Left ventricle myocardium inferior (tissue), 1 donor: Measurements from ENCODE around the gene OOSP1. TPM values are rescaled to one million over a fixed set of nuclear protein-coding genes. Genes with fewer than 3 reads are reported as not detected.
"Not testable (repeated sequence)": the region's sequence is repeated elsewhere in the genome, so short reads cannot be mapped to it uniquely, and the experiment has no call there.

ENCODE experiments used
- DNase-seq: peaks from one replicate; pipeline ENCODE4 v3.0.0-alpha.2; 2020
- H3K27ac ChIP-seq: fragments of 200-600 bp; replicated peaks from 2 replicates; pipeline ENCODE4 v1.8.0; 2021
- H3K27me3 ChIP-seq: fragments of 200-600 bp; 2 replicates; pipeline ENCODE4 v1.8.0; 2021; ENCODE audit warnings: low read depth
- H3K36me3 ChIP-seq: fragments of 200-600 bp; 2 replicates; pipeline ENCODE4 v1.8.0; 2021
- H3K4me1 ChIP-seq: fragments of 200-600 bp; 2 replicates; pipeline ENCODE4 v1.8.0; 2021
- H3K4me3 ChIP-seq: fragments of 200-600 bp; 2 replicates; pipeline ENCODE4 v1.8.0; 2021; ENCODE audit warnings: mild to moderate bottlenecking, moderate library complexity
- H3K9me3 ChIP-seq: fragments of 200-600 bp; replicated peaks from 2 replicates; pipeline ENCODE4 v1.8.0; 2021
- CTCF ChIP-seq: fragments of 200-600 bp; IDR thresholded peaks from 2 replicates; pipeline ENCODE4 v1.8.0; 2021; ENCODE audit warnings: antibody characterized with exemption, mild to moderate bottlenecking, borderline replicate concordance
- intact Hi-C: fragments of 100-400 bp; cut with micrococcal nuclease; formaldehyde crosslinking; loops from one replicate; pipeline ENCODE4 v1.11.0; 2022
- total RNA-seq: library from RNA; stranded (reverse); fragmentation: NEBNext Ultra II Directional; extraction: Animal tissue kit (Norgen Biotek cat#: 25700); gene quantifications from one replicate; pipeline ENCODE4 v1.2.1, GENCODE V29; 2021
- donor health status: DM: no; HTN: yes; CAD: no; lungs with severe emphysema.

OOSP1 gene
- total RNA-seq, 1 donor from 2014 or later: not detected

- H3K9me3 ChIP-seq: peaks cover 5% of the 10 kb centered on the region
These were observed 37.7 kb upstream of the OOSP1 start for GRCh38 chr11:59900366-59901126.

GRCh38 chr11:59901306-59901705, 36.9 kb upstream of the OOSP1 start:
- H3K27ac ChIP-seq: peak overlapping the region; percentile 66
- H3K4me3 ChIP-seq: no peak overlapping the region
- peaks cover 19% of the 10 kb centered on the region for H3K4me1 ChIP-seq
- intact Hi-C loops: no loop called here
- peaks cover 12% of the 10 kb centered on the region for H3K9me3 ChIP-seq
- no peak for DNase-seq
- TF ChIP-seq CTCF: no peak
- H3K36me3 ChIP-seq: no peaks in the 10 kb centered on the region
- H3K27me3 ChIP-seq: no peaks in the 10 kb centered on the region

More at GRCh38 chr11:59900366-59901126, 37.7 kb upstream of the OOSP1 start:
- Histone ChIP-seq H3K27me3 (no peaks in the 10 kb centered on the region), H3K4me1 (peaks cover 19% of the 10 kb centered on the region), H3K27ac (peak overlapping the region; percentile 66), H3K4me3 (no peak overlapping the region), H3K36me3 (no peaks in the 10 kb centered on the region)
- DNase-seq: no peak
- TF ChIP-seq CTCF: no peak
- intact Hi-C loops: no loop called here

DNA sequence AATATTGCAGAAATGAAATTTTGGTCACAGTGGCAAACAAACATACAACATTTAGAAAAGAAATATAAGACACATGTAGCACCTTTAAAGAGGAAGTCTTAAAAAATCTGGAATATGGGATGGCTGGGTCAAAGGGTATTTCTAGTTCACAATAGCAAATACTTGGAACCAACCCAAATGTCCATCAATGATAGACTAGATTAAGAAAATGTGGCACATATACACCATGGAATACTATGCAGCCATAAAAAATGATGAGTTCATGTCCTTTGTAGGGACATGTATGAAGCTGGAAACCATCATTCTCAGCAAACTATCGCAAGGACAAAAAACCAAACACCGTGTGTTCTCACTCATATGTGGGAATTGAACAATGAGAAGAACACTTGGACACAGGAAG, 34.7 kb upstream of the OOSP1 start:
- intact Hi-C loops, H3K27me3 ChIP-seq, H3K4me3 ChIP-seq, H3K36me3 ChIP-seq, H3K27ac ChIP-seq, DNase-seq: not testable (repeated sequence)
- Histone ChIP-seq H3K4me1 (peaks cover 19% of the 10 kb centered on the region), H3K9me3 (peaks cover 31% of the 10 kb centered on the region)

DNA sequence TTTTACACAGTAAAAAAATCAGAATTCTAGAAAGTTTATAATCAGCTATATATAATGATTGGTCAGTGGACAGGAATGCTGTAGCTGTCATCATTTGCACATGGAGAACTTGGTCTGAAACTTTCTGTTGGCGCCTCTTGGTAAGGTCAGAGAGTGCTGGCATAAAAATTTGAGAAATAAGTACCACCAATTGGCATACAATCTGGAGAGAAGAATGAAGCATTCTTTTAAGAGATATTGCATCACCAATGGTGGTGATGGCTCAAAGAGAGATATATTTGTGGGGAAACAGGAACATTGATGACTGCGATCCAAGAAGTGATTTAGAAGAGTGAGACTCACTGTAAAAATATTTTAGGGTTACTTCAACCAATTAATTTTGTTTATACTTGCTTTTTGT, 19.8 kb upstream of the OOSP1 start:
- no peaks in the 10 kb centered on the region for H3K4me1 ChIP-seq
- no peak overlapping the region for H3K4me3 ChIP-seq
- H3K9me3 ChIP-seq: peaks cover 24% of the 10 kb centered on the region
- H3K36me3 ChIP-seq: no peaks in the 10 kb centered on the region
- no peak for TF ChIP-seq CTCF
- intact Hi-C loops: no loop called here
- H3K27ac ChIP-seq: no peak overlapping the region
- DNase-seq: no peak
- H3K27me3 ChIP-seq: no peaks in the 10 kb centered on the region

DNA sequence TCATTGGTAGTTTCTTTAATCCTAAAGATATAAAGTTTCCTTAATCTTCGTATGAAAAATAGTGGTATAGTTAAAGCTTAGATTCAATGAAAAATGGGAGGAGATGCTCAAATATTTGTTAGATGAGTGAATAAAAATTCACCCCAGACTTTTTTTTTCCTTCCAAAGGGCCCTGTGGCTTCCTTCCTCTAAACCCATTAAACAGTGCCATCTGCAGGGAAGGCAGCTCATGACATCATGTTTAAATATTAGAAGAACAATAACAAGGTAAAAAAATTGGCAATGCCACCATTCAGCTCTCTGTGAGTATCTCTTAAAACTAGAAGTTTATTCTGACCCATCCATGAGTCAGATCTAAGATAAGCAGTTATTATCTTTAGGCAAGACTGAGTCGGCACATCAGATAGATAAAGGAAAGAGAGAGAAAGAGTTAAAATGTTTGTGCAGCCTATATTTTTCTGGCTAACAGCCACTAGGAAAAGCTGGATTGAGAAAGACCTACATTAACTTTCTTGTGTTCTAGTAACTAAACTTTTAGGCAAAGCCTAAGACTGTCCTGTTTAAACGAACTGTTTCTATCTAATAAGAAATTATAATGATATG, 19.1 kb upstream of the OOSP1 start:
- intact Hi-C loops: no loop called here
- Histone ChIP-seq H3K4me3 (no peak overlapping the region), H3K36me3 (no peaks in the 10 kb centered on the region), H3K27me3 (no peaks in the 10 kb centered on the region), H3K4me1 (no peaks in the 10 kb centered on the region), H3K27ac (no peak overlapping the region), H3K9me3 (peaks cover 30% of the 10 kb centered on the region)
- no peak for DNase-seq
- peak; percentile 49 for TF ChIP-seq CTCF

DNA sequence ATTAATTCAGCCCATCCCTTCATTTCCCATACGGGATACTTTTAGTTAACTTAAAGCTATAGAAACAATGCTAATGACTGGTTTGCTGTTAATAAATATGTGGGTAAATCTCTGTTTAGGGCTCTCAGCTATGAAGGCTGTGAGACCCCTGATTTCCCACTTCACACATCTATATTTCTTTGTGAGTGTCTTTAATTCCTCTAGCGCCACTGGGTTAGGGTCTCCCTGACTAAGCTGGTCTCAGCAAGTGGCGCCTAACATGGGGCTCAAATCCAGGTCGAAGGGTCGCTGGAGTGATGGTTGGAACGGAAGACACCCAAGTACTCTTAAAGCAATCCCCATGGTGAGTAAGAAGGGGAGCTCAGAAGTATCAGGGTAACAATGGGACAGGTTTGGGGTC, 14.4 kb upstream of the OOSP1 start:
- no peak overlapping the region for H3K4me3 ChIP-seq
- H3K36me3 ChIP-seq: no peaks in the 10 kb centered on the region
- no peaks in the 10 kb centered on the region for H3K27me3 ChIP-seq
- peaks cover 70% of the 10 kb centered on the region for H3K9me3 ChIP-seq
- H3K4me1 ChIP-seq: no peaks in the 10 kb centered on the region
- TF ChIP-seq CTCF: no peak
- no peak overlapping the region for H3K27ac ChIP-seq
- DNase-seq: no peak
- intact Hi-C loops: no loop called here
